ENCODE results near the gene GAK. TPM values are rescaled to one million over a fixed set of nuclear protein-coding genes. Genes with fewer than 3 reads are reported as not detected.

GAK gene
- total RNA-seq, 1 donor from 2014 or later = 130 TPM

DNA sequence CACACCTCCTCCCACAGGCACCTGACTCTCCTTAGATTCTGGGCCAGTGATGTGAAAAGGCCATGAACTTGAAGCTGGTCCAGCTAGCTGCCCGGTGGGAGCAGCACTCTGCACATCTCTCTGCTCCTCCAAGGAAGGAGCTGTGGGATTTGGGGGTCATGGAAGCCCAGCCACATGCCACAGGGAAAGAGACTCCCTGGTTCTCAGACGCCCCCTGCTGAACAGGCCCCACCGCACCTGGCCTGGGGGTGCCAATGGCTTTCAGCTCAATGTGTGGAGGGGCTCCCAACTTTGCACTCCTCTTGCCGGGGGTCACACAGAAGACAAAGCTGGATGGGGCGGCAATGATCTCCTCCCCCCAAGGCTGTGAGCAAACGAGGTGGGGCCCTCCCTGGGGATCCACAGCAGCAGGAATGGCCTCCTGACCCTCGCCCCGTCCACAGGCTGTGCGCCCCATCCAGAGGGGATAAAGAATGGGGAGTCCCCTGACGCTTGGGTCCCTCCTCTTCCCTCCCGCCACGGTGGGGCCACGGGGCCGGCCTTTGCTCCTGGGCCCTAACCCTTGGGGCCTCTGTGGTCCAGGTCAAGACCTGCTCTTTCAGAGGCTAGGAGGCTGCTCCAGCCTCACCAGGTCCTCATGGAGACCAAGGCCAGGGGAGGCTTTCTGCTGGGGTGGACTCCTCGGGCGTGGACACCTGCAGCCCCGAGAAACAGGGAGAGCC is 51.3 kb downstream of the GAK start:
- no peak for DNase-seq
- Histone ChIP-seq H3K27ac (no peak overlapping the region), H3K9me3 (no peaks in the 10 kb centered on the region), H3K27me3 (ENCODE audit: low read depth) (no peaks in the 10 kb centered on the region), H3K36me3 (peaks cover 99% of the 10 kb centered on the region), H3K4me3 (no peak overlapping the region), H3K4me1 (no peaks in the 10 kb centered on the region)
- intact Hi-C loops (cut with DNase I) = no loop called here
- no peak for TF ChIP-seq CTCF (IDR thresholded peaks at IDR 0.05)
- no peak for ATAC-seq

DNA sequence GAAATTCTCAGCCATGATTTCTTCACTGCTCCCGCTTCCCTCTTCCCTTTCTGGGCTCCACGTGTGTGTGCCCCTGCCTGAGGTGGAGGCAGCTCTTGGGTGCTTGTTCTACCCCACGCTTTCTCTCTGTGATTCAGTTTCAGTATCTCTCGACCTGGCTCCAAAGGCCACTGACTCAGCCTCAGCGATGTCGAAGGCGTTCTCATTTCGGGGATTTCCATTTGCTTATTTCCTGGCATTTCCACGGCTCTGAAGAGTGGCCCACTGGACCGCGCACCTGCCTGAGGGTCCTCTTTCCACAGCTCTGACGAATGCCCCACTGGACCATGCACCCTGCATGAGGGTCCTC is 52.4 kb downstream of the GAK start:
- Histone ChIP-seq H3K27me3 (ENCODE audit: low read depth) (no peaks in the 10 kb centered on the region), H3K4me1 (no peaks in the 10 kb centered on the region), H3K27ac (no peak overlapping the region), H3K36me3 (peaks cover 99% of the 10 kb centered on the region), H3K9me3 (no peaks in the 10 kb centered on the region), H3K4me3 (no peak overlapping the region)
- intact Hi-C loops (cut with DNase I) = no loop called here
- TF ChIP-seq CTCF (IDR thresholded peaks at IDR 0.05) = no peak
- no peak for ATAC-seq
- no peak for DNase-seq

DNA sequence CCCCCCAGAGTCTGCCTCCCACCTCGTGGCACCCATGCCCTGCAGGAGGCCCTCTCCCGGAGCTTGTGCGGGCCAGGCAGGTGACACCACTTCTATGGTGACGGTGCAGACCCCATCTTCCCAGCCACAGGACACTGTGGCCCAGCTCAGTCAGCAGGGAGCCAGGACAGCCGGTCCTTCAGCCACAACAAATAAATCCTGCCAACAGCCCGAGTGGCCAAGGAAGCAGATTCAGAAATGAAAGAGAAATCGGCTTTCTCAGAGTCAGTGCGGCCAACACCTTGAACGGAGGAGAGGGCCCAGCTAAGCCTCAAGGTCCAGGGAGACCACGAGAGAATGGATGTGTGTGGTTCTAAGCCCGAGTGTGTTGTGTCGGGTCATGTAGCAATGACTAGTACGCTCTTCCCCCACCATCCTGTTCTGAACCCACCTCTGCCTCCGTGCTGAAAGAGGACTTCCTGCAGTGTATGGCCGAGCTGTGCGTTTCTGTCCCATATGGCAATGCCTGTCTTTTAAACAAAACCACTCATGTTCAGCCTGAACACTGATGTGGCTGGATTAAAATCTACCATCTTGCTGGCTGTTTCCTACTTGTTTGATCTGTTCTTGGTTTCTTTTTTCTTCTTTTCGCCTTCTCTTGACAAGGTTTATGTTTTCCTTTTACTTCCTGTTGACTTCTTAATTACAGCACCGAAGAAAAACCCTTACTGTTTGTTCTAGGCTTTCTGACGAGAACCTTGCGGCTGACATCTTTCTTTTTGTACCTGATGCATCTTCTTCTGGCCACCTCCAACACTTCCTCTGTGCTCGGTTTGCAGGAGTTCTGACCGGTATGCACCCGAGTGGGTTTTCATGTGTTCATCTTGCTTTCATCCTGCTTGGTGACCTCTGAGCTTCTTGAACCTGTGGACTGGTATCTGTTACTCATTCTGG is 53.1 kb downstream of the GAK start:
- no peak for DNase-seq
- Histone ChIP-seq H3K4me1 (no peaks in the 10 kb centered on the region), H3K36me3 (peaks cover 100% of the 10 kb centered on the region), H3K9me3 (no peaks in the 10 kb centered on the region), H3K4me3 (no peak overlapping the region), H3K27ac (no peak overlapping the region), H3K27me3 (ENCODE audit: low read depth) (no peaks in the 10 kb centered on the region)
- intact Hi-C loops (cut with DNase I) = no loop called here
- ATAC-seq = no peak
- TF ChIP-seq CTCF (IDR thresholded peaks at IDR 0.05) = no peak

DNA sequence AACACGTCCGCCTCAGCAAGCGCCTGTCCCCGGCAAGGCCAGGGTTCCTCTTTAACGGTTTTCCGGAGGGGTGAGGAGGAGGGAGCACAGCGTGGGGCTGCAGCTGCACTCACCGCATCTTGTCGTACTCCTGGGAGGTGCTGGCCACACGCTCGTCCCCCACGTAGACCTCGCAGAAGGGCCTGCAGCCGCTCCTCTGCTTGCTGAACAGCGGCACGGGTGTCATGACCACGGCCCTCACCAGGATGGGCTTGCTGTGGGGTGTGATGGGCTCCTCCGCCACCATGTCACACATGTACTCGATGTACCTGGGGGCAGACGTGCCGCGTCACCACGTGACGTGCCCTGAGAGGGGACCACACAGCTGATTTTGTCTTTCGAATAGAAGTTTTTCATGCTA is 54.6 kb downstream of the GAK start:
- H3K4me3 ChIP-seq = no peak overlapping the region
- H3K27me3 ChIP-seq (ENCODE audit: low read depth) = no peaks in the 10 kb centered on the region
- intact Hi-C loops (cut with DNase I) = no loop called here
- no peaks in the 10 kb centered on the region for H3K4me1 ChIP-seq
- H3K36me3 ChIP-seq = peaks cover 100% of the 10 kb centered on the region
- TF ChIP-seq CTCF (IDR thresholded peaks at IDR 0.05) = no peak
- H3K9me3 ChIP-seq = no peaks in the 10 kb centered on the region
- ATAC-seq = no peak
- no peak for DNase-seq
- no peak overlapping the region for H3K27ac ChIP-seq

- no peak overlapping the region for H3K4me3 ChIP-seq
- no peaks in the 10 kb centered on the region for H3K4me1 ChIP-seq
- no peak overlapping the region for H3K27ac ChIP-seq
- no peaks in the 10 kb centered on the region for H3K27me3 ChIP-seq (ENCODE audit: low read depth)
- no peak for TF ChIP-seq CTCF (IDR thresholded peaks at IDR 0.05)
- no peak for DNase-seq
- intact Hi-C loops (cut with DNase I) = no loop called here
- no peak for ATAC-seq
- H3K36me3 ChIP-seq = peaks cover 100% of the 10 kb centered on the region
- no peaks in the 10 kb centered on the region for H3K9me3 ChIP-seq
Observed at GRCh38 chr4:876780-877179, 55.3 kb downstream of the GAK start.

Data from lower lobe of right lung (tissue), 2 donors.